ENCODE data around the gene MAGI2. TPM values are rescaled to one million over a fixed set of nuclear protein-coding genes. Genes with fewer than 3 reads are reported as not detected.

Gene MAGI2
- total RNA-seq, 1 donor from 2014 or later: 11.4 TPM

- Mint-ChIP-seq H3K27ac (no peak overlapping the region), H3K4me3 (ENCODE audit: low read depth) (no peak overlapping the region), H3K27me3 (no peaks in the 10 kb centered on the region), H3K9me3 (ENCODE audit: low read depth) (no peaks in the 10 kb centered on the region), H3K4me1 (ENCODE audit: low read depth) (peaks cover 6% of the 10 kb centered on the region), H3K36me3 (ENCODE audit: insufficient read depth) (no peaks in the 10 kb centered on the region)
- TF ChIP-seq CTCF (IDR thresholded peaks at IDR 0.05; ENCODE audit: unreplicated experiment): no peak
- DNase-seq (ENCODE audit: low spot score, unreplicated experiment): no peak
Observed at GRCh38 chr7:78472519-78472918, 980.9 kb downstream of the MAGI2 start.

GRCh38 chr7:78465894-78466293 is 987.6 kb downstream of the MAGI2 start:
- no peak overlapping the region for H3K27ac Mint-ChIP-seq
- no peaks in the 10 kb centered on the region for H3K36me3 Mint-ChIP-seq (ENCODE audit: insufficient read depth)
- H3K9me3 Mint-ChIP-seq (ENCODE audit: low read depth): no peaks in the 10 kb centered on the region
- TF ChIP-seq CTCF (IDR thresholded peaks at IDR 0.05; ENCODE audit: unreplicated experiment): no peak
- H3K27me3 Mint-ChIP-seq: no peaks in the 10 kb centered on the region
- DNase-seq (ENCODE audit: low spot score, unreplicated experiment): no peak
- H3K4me1 Mint-ChIP-seq (ENCODE audit: low read depth): peaks cover 8% of the 10 kb centered on the region
- H3K4me3 Mint-ChIP-seq (ENCODE audit: low read depth): no peak overlapping the region

- no peaks in the 10 kb centered on the region for H3K27me3 Mint-ChIP-seq
- no peak overlapping the region for H3K27ac Mint-ChIP-seq
- no peak for DNase-seq (ENCODE audit: low spot score, unreplicated experiment)
- peaks cover 4% of the 10 kb centered on the region for H3K4me1 Mint-ChIP-seq (ENCODE audit: low read depth)
- no peak overlapping the region for H3K4me3 Mint-ChIP-seq (ENCODE audit: low read depth)
- TF ChIP-seq CTCF (IDR thresholded peaks at IDR 0.05; ENCODE audit: unreplicated experiment): no peak
- no peaks in the 10 kb centered on the region for H3K9me3 Mint-ChIP-seq (ENCODE audit: low read depth)
- no peaks in the 10 kb centered on the region for H3K36me3 Mint-ChIP-seq (ENCODE audit: insufficient read depth)
Observed at GRCh38 chr7:78463039-78463438, 990.4 kb downstream of the MAGI2 start.

- Mint-ChIP-seq H3K4me1 (ENCODE audit: low read depth) (peaks cover 14% of the 10 kb centered on the region), H3K27ac (no peak overlapping the region), H3K4me3 (ENCODE audit: low read depth) (no peak overlapping the region), H3K9me3 (ENCODE audit: low read depth) (peaks cover 6% of the 10 kb centered on the region), H3K27me3 (no peaks in the 10 kb centered on the region), H3K36me3 (ENCODE audit: insufficient read depth) (peaks cover 2% of the 10 kb centered on the region)
- no peak for TF ChIP-seq CTCF (IDR thresholded peaks at IDR 0.05; ENCODE audit: unreplicated experiment)
- DNase-seq (ENCODE audit: low spot score, unreplicated experiment): no peak
Observed at GRCh38 chr7:78450706-78451105, 1002.8 kb downstream of the MAGI2 start.

- no peak for TF ChIP-seq CTCF (IDR thresholded peaks at IDR 0.05; ENCODE audit: unreplicated experiment)
- no peak overlapping the region for H3K27ac Mint-ChIP-seq
- H3K27me3 Mint-ChIP-seq: no peaks in the 10 kb centered on the region
- H3K9me3 Mint-ChIP-seq (ENCODE audit: low read depth): peaks cover 2% of the 10 kb centered on the region
- no peaks in the 10 kb centered on the region for H3K36me3 Mint-ChIP-seq (ENCODE audit: insufficient read depth)
- H3K4me3 Mint-ChIP-seq (ENCODE audit: low read depth): no peak overlapping the region
- no peak for DNase-seq (ENCODE audit: low spot score, unreplicated experiment)
- peaks cover 14% of the 10 kb centered on the region for H3K4me1 Mint-ChIP-seq (ENCODE audit: low read depth)
Observed at GRCh38 chr7:78448911-78449310, 1004.6 kb downstream of the MAGI2 start.
